Ammon's horn (tissue), 1 donor: ENCODE results near the gene NUP153.
"Not testable (repeated sequence)": the region's sequence is repeated elsewhere in the genome, so short reads cannot be mapped to it uniquely, and the experiment has no call there.

Source experiments
- DNase-seq: peaks from one replicate; pipeline ENCODE4 v3.0.0-alpha.2; 2016; ENCODE audit warnings: low spot score

Gene NUP153

GRCh38 chr6:17706580-17707370 lies at the start of gene NUP153:
TSS of gene NUP153 (minus strand) at chr6:17706925. CDS start at chr6:17706387, 538 bp downstream.
- DNase-seq = peak; percentile 99

- no peak for DNase-seq
Measured at GRCh38 chr6:17754254-17754653, 47.5 kb upstream of the NUP153 start.

DNA sequence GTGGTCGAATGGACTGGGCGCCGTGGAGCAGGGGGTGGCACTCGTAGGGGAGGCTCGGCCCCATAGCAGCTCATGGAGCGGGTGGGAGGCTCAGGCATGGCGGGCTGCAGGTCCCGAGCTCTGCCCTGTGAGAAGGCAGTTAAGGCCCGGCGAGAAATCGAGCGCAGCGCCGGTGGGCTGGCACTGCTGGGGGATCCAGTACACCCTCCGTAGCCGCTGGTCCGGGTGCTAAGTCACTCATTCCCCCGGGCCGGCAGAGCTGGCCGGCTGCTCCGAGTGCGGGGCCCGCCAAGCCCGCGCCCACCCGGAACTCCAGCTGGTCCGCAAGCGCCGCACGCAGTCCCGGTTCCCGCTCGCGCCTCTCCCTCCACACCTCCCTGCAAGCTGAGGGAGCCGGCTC lies 38.6 kb upstream of the NUP153 start:
- DNase-seq = not testable (repeated sequence)

DNA sequence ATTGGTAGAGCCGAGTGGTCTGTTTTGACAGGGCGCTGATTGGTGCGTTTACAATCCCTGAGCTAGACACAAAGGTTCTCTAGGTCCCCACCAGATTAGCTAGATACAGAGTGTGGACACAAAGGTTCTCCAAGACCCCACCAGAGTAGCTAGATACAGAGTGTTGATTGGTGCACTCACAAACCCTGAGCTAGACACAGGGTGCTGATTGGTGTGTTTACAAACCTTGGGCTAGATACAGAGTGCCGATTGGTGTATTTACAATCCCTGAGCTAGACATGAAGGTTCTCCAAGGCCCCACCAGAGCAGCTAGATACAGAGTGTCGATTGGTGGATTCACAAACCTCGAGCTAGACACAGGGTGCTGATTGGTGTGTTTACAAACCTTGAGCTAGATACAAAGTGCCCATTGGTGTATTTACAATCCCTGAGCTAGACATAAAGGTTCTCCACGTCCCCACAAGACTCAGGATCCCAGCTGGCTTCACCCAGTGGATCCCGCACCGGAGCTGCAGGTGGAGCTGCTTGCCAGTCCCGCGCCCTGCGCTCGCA lies 38.1 kb upstream of the NUP153 start:
- not testable (repeated sequence) for DNase-seq

DNA sequence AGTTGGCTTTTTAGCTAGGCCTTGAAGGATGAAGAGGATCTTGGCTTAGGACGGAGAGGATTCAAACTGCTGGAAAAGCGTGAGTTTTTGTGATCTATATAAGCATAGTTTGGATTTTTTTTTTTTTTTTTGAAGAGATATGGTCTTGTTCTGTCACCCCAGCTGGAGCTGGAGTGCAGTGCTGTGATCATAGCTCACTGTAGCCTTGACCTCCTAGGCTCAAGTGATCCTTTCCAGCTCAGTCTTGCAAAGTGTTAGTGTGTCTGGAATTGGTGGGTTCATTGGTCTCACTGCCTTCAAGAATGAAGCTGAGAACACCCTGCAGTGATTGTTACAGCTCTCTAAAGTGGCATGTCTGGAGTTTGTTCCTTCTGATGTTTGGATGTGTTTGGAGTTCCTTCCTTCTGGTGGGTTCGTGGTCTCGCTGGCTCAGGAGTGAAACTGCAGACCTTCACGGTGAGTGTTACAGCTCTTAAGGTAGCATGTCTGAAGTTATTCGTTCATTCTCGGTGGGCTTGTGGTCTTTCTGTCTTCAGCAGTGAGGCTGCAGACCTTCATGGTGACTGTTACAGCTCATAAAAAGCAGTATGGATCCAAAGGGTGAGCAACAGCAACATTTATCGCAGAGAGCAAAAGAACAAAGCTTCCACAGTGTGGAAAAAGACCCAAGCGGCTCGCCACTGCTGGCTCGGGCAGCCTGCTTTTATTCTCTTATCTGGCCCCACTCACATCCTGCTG lies 37.5 kb upstream of the NUP153 start:
- no peak for DNase-seq

GRCh38 chr6:17741507-17741906 lies 34.8 kb upstream of the NUP153 start:
- no peak for DNase-seq

GRCh38 chr6:17740559-17741220 lies 34.0 kb upstream of the NUP153 start:
- DNase-seq = peak; percentile 23

DNA sequence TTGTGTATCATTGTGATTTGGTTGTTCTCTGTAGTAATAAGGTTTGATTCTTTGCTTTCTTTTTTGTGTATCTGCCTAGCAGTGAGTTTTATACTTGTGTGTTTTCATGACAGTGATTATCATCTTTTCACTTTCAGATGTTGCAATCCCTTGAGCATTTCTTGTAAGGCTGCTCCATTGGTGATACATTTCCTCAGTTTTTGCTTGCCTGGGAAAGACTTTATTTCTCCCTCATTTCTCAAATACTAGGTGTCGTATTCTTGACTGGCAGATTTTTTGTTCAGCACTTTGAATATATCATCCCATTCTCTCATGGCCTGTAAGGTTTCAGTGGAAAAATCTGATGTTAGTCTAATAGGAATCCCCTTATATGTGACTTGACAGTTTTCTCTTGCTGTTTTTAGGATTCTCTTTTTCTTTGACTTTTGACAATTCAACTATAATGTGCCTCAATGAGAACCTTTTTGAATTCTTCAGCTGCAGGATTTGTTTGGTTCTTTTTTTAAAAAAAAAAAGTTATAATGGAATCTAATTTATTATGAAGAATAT lies 31.1 kb upstream of the NUP153 start:
- DNase-seq = no peak

DNA sequence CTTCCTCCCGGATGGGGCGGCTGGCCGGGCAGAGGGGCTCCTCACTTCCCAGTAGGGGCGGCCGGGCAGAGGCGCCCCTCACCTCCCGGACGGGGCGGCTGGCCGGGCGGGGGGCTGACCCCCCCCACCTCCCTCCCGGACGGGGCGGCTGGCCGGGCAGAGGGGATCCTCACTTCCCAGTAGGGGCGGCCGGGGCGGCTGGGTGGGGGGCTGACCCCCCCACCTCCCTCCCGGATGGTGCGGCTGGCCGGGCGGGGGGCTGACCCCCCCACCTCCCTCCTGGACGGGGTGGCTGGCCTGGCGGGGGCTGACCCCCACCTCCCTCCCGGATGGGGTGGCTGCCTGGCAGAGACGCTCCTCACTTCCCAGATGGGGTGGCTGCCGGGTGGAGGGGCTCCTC lies 28.6 kb upstream of the NUP153 start:
- DNase-seq = not testable (repeated sequence)

GRCh38 chr6:17730078-17730704 lies 23.5 kb upstream of the NUP153 start:
- DNase-seq = no peak

DNA sequence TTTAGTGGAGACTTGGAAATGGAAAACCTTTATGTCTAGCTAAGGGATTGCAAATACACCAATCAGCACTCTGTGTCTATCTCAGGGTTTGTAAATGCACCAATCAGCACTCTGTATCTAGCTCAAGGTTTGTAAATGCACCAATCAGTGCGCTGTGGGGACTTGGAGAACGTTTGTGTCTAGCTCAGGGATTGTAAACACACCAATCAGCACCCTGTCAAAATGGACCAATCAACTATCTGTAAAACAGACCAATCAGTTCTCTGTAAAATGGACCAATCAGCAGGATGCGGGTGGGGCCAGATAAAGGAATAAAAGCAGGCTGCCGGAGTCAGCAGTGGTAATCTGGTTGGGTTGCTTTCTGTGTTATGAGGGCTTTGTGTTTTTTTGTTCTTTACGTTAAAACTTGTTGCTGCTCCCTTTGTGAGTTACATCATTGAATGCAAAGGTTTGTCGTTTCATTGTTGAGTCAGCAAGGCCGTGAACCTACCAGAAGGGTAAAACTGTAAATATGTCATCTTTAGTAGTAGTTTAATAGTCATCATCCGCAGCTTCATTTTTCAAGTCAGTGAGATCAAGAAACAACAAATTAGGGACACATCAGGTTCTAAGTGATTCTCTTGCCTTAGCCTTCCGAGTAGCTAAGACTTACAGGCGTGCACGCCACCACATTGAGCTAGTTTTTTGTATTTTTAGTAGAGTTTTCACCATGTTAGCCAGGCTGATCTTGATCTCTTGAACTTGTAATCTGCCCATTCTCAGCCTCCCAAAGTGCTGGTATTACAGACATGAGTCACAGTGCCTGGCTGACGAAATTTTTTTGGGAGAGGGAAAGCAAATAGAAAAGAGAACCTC lies 22.7 kb upstream of the NUP153 start:
- DNase-seq = no peak

- no peak for DNase-seq
Measured at GRCh38 chr6:17728551-17729222, 22.0 kb upstream of the NUP153 start.

DNA sequence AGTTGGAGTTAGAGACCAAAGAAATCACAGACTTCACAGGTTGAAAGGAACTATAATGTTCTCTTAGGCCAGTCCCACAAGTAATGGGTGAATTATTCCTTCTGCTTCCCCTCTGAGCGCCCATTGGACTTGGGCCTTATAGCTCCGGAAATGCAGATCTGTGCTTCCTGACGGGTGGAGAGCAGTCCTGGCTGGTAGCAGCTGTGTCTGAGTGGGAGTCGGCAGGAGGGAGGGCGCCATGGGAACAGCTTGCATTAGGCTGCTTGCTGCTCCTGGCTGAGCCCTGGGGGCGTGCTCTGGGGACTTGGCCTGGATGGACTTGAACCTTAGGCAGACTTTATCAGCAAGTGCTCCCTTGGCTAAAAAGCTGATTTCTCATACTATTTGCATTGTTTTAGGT lies 18.4 kb upstream of the NUP153 start:
- DNase-seq = peak; percentile 67

GRCh38 chr6:17724341-17724740 lies 17.6 kb upstream of the NUP153 start:
- DNase-seq = no peak

DNA sequence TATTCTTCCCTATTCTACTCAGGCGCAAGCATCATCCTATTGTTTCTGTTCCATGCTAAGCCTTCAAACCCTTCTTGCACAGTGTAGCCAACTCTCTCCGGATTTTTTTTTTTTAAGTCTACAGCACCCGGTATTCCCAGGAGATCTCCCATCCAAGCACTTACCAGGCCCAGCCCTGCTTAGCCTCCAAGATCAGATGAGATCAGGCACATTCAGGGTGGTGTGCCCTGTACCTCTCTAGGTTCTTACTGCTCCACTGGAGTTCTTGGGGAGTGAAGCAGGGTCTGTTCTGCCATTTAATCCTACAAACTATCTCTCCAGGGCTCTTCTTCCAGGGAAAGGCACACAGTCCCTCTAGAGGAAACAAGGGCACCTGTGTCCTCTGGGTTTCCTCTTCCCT lies 14.9 kb upstream of the NUP153 start:
- no peak for DNase-seq

DNA sequence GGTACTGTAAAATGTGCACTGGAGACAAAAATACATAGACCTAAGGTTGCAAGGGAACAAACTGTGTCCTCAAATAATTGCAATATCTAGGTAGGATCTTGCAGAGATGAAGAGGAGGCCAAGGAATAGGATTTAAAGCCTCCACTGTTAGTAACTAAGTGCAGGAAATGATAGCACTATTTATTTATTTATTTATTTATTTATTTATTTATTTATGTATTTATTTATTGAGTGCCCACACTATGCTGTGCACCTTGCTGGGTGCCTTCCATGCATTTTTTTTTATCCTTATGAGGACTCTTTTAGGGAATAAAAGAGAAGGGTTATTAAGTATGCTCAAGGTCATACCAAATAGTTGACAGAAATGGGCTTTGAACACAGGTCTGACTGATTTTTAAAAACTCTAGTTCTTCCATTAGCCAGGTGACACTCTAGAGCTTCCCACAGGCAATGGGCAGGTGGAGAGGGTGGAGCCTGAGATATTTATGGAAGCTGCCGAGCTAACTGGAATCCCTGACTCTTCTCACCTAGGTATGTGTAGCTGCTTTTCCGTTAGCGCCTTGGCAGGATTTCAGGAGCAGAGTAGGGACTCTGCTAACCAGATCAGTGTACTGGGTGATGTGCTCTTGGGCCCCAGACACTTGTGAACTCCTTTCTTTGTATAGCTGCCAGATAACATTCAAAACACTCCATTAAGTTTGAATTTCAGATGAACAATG lies 12.8 kb upstream of the NUP153 start:
- DNase-seq = no peak

- no peak for DNase-seq
Measured at GRCh38 chr6:17716221-17716620, 9.5 kb upstream of the NUP153 start.

DNA sequence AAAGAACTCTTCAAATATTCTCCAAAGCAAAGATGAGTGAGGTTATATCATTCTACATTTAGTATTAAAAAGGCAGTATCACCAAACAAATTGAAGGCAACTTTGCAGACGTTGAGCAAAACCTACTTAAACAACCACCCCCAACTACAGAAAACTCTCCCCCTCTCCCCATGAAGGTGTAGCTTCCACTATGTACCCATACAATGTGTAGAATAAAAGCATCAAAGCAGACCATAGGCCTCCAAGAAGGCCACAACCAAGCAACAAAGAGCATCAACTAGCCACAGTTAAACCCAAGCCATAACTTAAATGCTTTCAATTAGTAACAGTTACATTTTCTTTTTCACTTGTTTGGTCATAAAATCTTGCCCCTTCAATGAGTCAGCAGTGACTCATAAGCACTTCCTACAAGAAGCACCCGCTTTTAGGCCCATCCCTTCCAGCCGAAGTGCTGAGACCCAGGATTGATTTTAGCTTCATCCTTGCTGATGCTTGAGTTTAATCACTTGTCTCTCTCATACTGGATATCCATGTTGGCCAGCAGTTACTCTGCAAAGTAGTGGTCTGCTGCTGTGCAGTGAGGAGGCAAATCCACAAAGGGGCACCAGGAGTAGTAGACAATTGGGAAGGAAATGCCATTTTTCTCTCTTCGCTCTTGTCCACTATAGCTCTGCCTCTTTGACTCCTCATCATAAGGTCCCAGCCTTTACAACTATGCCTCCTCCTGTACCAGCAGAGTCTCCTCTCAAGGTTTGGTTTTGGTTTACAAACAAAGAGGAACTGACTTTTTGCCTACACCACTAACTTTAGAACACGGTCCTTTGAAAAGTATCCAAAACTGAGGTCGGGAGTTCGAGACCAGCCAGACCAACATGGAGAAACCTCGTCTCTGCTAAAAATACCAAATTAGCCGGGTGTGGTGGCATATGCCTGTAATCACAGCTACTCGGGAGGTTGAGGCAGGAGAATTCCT lies 8.4 kb upstream of the NUP153 start:
- DNase-seq = no peak
